Upper lobe of left lung (tissue), 6 donors: ENCODE measurements around the gene TMEM154. TPM values are rescaled to one million over a fixed set of nuclear protein-coding genes. Genes with fewer than 3 reads are reported as not detected.

ENCODE experiments used
- ATAC-seq, 2 donors: fragments of 200-7000 bp; cut with Tn5 transposase; one replicate each; pipeline ENCODE4 v1.9.1; 2022; ENCODE audit warnings: mild to moderate bottlenecking in 2 of 2, moderate library complexity in 2 of 2; ENCODE audit not compliant: low FRiP score in 2 of 2
- DNase-seq, 2 donors: peaks; one replicate each; pipeline ENCODE4 v3.0.0-alpha.2; 2019 to 2020
- H3K27ac ChIP-seq, 4 donors: fragments of 200-600 bp; sonication (generic); one replicate each; pipeline ENCODE4 v1.5.1; 2016 to 2019
- H3K27me3 ChIP-seq, 4 donors: fragments of 200-600 bp; sonication (generic); one replicate each; pipeline ENCODE4 v1.5.1; 2017 to 2019
- H3K36me3 ChIP-seq, 4 donors: fragments of 200-600 bp; sonication (generic); one replicate each; pipeline ENCODE4 v1.5.1; 2016 to 2019
- H3K4me1 ChIP-seq, 4 donors: fragments of 200-600 bp; sonication (generic); one replicate each; pipeline ENCODE4 v1.5.1; 2018 to 2019
- H3K4me3 ChIP-seq, 4 donors: fragments of 200-600 bp; sonication (generic); one replicate each; pipeline ENCODE4 v1.5.1; 2017 to 2019; ENCODE audit warnings: mild to moderate bottlenecking in 2 of 4, moderate library complexity in 1 of 4
- H3K9me3 ChIP-seq, 4 donors: fragments of 200-600 bp; sonication (generic); one replicate each; pipeline ENCODE4 v1.5.1; 2018 to 2019
- CTCF ChIP-seq, 6 experiments: fragments of 450-650 bp in 4 of 6; fragments of 200-600 bp in 2 of 6; sonication (generic) in 2 of 6; IDR thresholded peaks; one replicate each; pipeline ENCODE4 v1.5.1; 2016 to 2019; ENCODE audit warnings: antibody characterized with exemption in 6 of 6
- EP300 ChIP-seq, 4 donors: sonication (generic); formaldehyde crosslinking; IDR thresholded peaks; one replicate each; pipeline ENCODE4 v1.5.1; 2017; ENCODE audit warnings: antibody characterized with exemption in 4 of 4, control low read depth in 2 of 4
- POLR2A ChIP-seq, 4 donors: fragments of 450-650 bp; IDR thresholded peaks; one replicate each; pipeline ENCODE4 v1.5.1; 2016 to 2017; ENCODE audit warnings: antibody characterized with exemption in 4 of 4, mild to moderate bottlenecking in 2 of 4
- POLR2AphosphoS5 ChIP-seq, 2 donors: sonication (generic); formaldehyde crosslinking; IDR thresholded peaks; one replicate each; pipeline ENCODE4 v1.5.1; 2017; ENCODE audit warnings: antibody characterized with exemption in 2 of 2
- WGBS, 2 donors: methylation state at CpG; one replicate each; pipeline ENCODE4 v1.1.5; 2017 to 2018; 5-methylcytosine and 5-hydroxymethylcytosine counted together
- total RNA-seq, 6 donors: library from RNA; depleted of rRNA in 4 of 6; stranded (reverse); fragments of >200 nt in 4 of 6; gene quantifications; one replicate each; pipeline versions ENCODE4 v1.1.0 to v1.2.1, GENCODE V29; 2016 to 2021
- donor health status: DM: no; HTN: no; CAD: no; lungs with moderate emphysema.
- donor health status: DM: no; HTN: yes; CAD: no; lungs with severe emphysema.

Gene TMEM154
- total RNA-seq, 6 donors from 2014 or later: 2.4 to 18.7 (median 6.0) TPM

- no peak overlapping the region for H3K27ac ChIP-seq
- 64% methylated on average over 1 of the region's 1 CpG for WGBS, 2 donors
- no peak for ATAC-seq
- no peak overlapping the region for H3K4me3 ChIP-seq
- no peak for TF ChIP-seq POLR2AphosphoS5 (IDR thresholded peaks at IDR 0.05)
- no peak for TF ChIP-seq CTCF (IDR thresholded peaks at IDR 0.05)
- no peak for TF ChIP-seq EP300 (IDR thresholded peaks at IDR 0.05)
- TF ChIP-seq POLR2A (IDR thresholded peaks at IDR 0.05): no peak
- H3K27me3 ChIP-seq: no peaks in the 10 kb centered on the region
- DNase-seq: no peak
- no peaks in the 10 kb centered on the region for H3K4me1 ChIP-seq
- H3K36me3 ChIP-seq: no peaks in the 10 kb centered on the region
- H3K9me3 ChIP-seq: no peaks in the 10 kb centered on the region
These were observed 101.1 kb downstream of the TMEM154 start for GRCh38 chr4:152578670-152579069.

GRCh38 chr4:152577708-152578396 is 101.9 kb downstream of the TMEM154 start:
- ATAC-seq (no peak), DNase-seq (no peak)
- Histone ChIP-seq H3K27me3 (no peaks in the 10 kb centered on the region), H3K4me1 (no peaks in the 10 kb centered on the region), H3K36me3 (no peaks in the 10 kb centered on the region), H3K27ac (no peak overlapping the region), H3K4me3 (no peak overlapping the region), H3K9me3 (no peaks in the 10 kb centered on the region)
- TF ChIP-seq EP300 (IDR thresholded peaks at IDR 0.05): no peak
- TF ChIP-seq POLR2A (IDR thresholded peaks at IDR 0.05): no peak
- no peak for TF ChIP-seq CTCF (IDR thresholded peaks at IDR 0.05)
- no peak for TF ChIP-seq POLR2AphosphoS5 (IDR thresholded peaks at IDR 0.05)
- 65% methylated on average over 6 of the region's 6 CpGs for WGBS, 2 donors

GRCh38 chr4:152575533-152575932 is 104.3 kb downstream of the TMEM154 start:
- Histone ChIP-seq H3K27ac (no peak overlapping the region), H3K4me3 (no peak overlapping the region), H3K27me3 (no peaks in the 10 kb centered on the region), H3K9me3 (no peaks in the 10 kb centered on the region), H3K4me1 (no peaks in the 10 kb centered on the region), H3K36me3 (no peaks in the 10 kb centered on the region)
- WGBS, 2 donors: 69 to 71% methylated on average over 1 of the region's 1 CpG
- no peak for ATAC-seq
- TF ChIP-seq CTCF (IDR thresholded peaks at IDR 0.05): no peak
- TF ChIP-seq POLR2AphosphoS5 (IDR thresholded peaks at IDR 0.05): no peak
- no peak for TF ChIP-seq POLR2A (IDR thresholded peaks at IDR 0.05)
- DNase-seq: no peak

GRCh38 chr4:152573861-152574260 is 105.9 kb downstream of the TMEM154 start:
- Histone ChIP-seq H3K9me3 (no peaks in the 10 kb centered on the region), H3K27ac (no peak overlapping the region), H3K4me1 (no peaks in the 10 kb centered on the region), H3K4me3 (no peak overlapping the region), H3K27me3 (no peaks in the 10 kb centered on the region), H3K36me3 (no peaks in the 10 kb centered on the region)
- no peak for TF ChIP-seq POLR2AphosphoS5 (IDR thresholded peaks at IDR 0.05)
- no peak for TF ChIP-seq CTCF (IDR thresholded peaks at IDR 0.05)
- TF ChIP-seq POLR2A (IDR thresholded peaks at IDR 0.05): no peak
- TF ChIP-seq EP300 (IDR thresholded peaks at IDR 0.05): no peak
- WGBS, 2 donors: 89 to 94% methylated on average over 2 of the region's 2 CpGs
- DNase-seq: no peak
- ATAC-seq: no peak
